Measurements from ENCODE around the gene SLC27A6. TPM values are rescaled to one million over a fixed set of nuclear protein-coding genes. Genes with fewer than 3 reads are reported as not detected.

The SLC27A6 gene
- total RNA-seq, 1 experiment from 2014 or later = 7.9 TPM

- ChIA-PET CTCF (interaction anchor here (3.7 kb wide), 1 partner anchor 15 kb away, joined by 12 read pairs; no protein-coding TSS in a partner anchor), POLR2A (no interaction called here), RAD21 (ENCODE audit: low non-redundant PET in 1 of 2, low total read pairs in 2 of 2, uncharacterized antibody in 2 of 2, unreplicated experiment in 2 of 2) (no interaction called here)
- DNase-seq (ENCODE audit: low read depth, low spot score) (peak; percentile 68), ATAC-seq (peak; percentile 89)
- TF ChIP-seq SP1 (IDR thresholded peaks at IDR 0.05; ENCODE audit: low read depth) (peak; percentile 48), CTCF (IDR thresholded peaks at IDR 0.05 in 2 of 3, conservative IDR thresholded peaks at IDR 0.05 in 1 of 3; ENCODE audit: borderline replicate concordance in 1 of 3, insufficient read depth in 1 of 3, low read depth in 2 of 3, low read length in 2 of 3) (no peak), FOSL1 (IDR thresholded peaks at IDR 0.05; ENCODE audit: low read depth) (peak; percentile 61), SRF (IDR thresholded peaks at IDR 0.05; ENCODE audit: low read depth) (0 out of 2 replicates have a peak, but pooled peaks have one; percentile 20), JUND (IDR thresholded peaks at IDR 0.05) (peak; percentile 57), ZFX (IDR thresholded peaks at IDR 0.05) (no peak), ZNF274 (IDR thresholded peaks at IDR 0.05; ENCODE audit: low read depth, low read length) (no peak), CEBPB (IDR thresholded peaks at IDR 0.05; ENCODE audit: low read depth) (peak; percentile 32; the same call in 1 of the 2 replicates), CBX3 (IDR thresholded peaks at IDR 0.05; ENCODE audit: low read depth) (peak; percentile 66; the same call in 1 of the 2 replicates), MAX (IDR thresholded peaks at IDR 0.05) (peak; percentile 46; the same call in 1 of the 2 replicates)
- H4K20me1 ChIP-seq (ENCODE audit: insufficient read depth) = no peaks in the 10 kb centered on the region
- H3K4me1 ChIP-seq (ENCODE audit: control insufficient read depth in 1 of 2, insufficient read depth in 2 of 2, low read length in 2 of 2) = peaks cover 9 to 14% of the 10 kb centered on the region in 2 experiments
- H3K27ac ChIP-seq (ENCODE audit: low read depth, low read length) = no peak overlapping the region
- peak overlapping the region; percentile 40 for H3K4me2 ChIP-seq (ENCODE audit: low read length)
- H3K4me3 ChIP-seq (replicated peaks in 1 of 2; ENCODE audit: low read depth in 1 of 2, low read length in 2 of 2) = no peak overlapping the region
- H3K9me2 ChIP-seq (ENCODE audit: insufficient read depth) = no peaks in the 10 kb centered on the region
- no peak overlapping the region for H3K9ac ChIP-seq (ENCODE audit: low read length)
- no peaks in the 10 kb centered on the region for H3K79me2 ChIP-seq (ENCODE audit: insufficient read depth, low read length)
- H3K9me3 ChIP-seq (ENCODE audit: control insufficient read depth in 1 of 2, insufficient read depth in 1 of 2, low read depth in 1 of 2, low read length in 2 of 2) = no peaks in the 10 kb centered on the region
- BruUV-seq (replicated peaks) = no TSS peak
- peak overlapping the region; percentile 90 for H2AFZ ChIP-seq (ENCODE audit: low read depth, low read length, poor library complexity, severe bottlenecking)
- H3K36me3 ChIP-seq (ENCODE audit: control insufficient read depth in 1 of 2, insufficient read depth in 2 of 2, low read length in 2 of 2) = no peaks in the 10 kb centered on the region
- H3K27me3 ChIP-seq (ENCODE audit: insufficient read depth, low read length) = no peaks in the 10 kb centered on the region
- intact Hi-C loops (cut with micrococcal nuclease) = no loop called here
Observed at GRCh38 chr5:128920345-128921215, 44.7 kb upstream of the SLC27A6 start.
